Adrenal gland (tissue), 12 donors: ENCODE data around the gene OPRL1. TPM values are rescaled to one million over a fixed set of nuclear protein-coding genes. Genes with fewer than 3 reads are reported as not detected.

Experiments used
- DNase-seq, 7 donors: peaks; one replicate each; pipeline ENCODE4 v3.0.0-alpha.2; 2019 to 2020
- H3K27ac ChIP-seq, 5 donors: fragments of 200-600 bp; sonication (generic) in 4 of 5; 1 replicate in 3 of 5; 2 replicates in 2 of 5; pipeline versions ENCODE4 v1.5.1 to v1.8.0; 2016 to 2020; ENCODE audit warnings: mild to moderate bottlenecking in 1 of 5
- H3K27me3 ChIP-seq: fragments of 200-600 bp; 2 replicates; pipeline ENCODE4 v1.8.0; 2021
- H3K36me3 ChIP-seq, 2 donors: fragments of 200-600 bp; replicated peaks in 1 of 2; 1 replicate in 1 of 2; 2 replicates in 1 of 2; pipeline versions ENCODE4 v1.5.1 to v1.8.0; 2018 to 2022
- H3K4me1 ChIP-seq, 2 donors: fragments of 200-600 bp; replicated peaks in 1 of 2; 1 replicate in 1 of 2; 2 replicates in 1 of 2; pipeline versions ENCODE4 v1.5.1 to v1.8.0; 2018 to 2021
- H3K4me3 ChIP-seq, 4 donors: fragments of 200-600 bp; sonication (generic) in 3 of 4; one replicate each; pipeline ENCODE4 v1.5.1; 2016 to 2018
- H3K9me3 ChIP-seq, 3 donors: fragments of 200-600 bp; sonication (generic) in 1 of 3; replicated peaks in 1 of 3; 1 replicate in 2 of 3; 2 replicates in 1 of 3; pipeline versions ENCODE4 v1.5.1 to v1.8.0; 2016 to 2021
- CTCF ChIP-seq, 6 experiments: fragments of 450-650 bp in 4 of 6; fragments of 200-600 bp in 2 of 6; sonication (generic) in 1 of 6; IDR thresholded peaks; 1 replicate in 5 of 6; 2 replicates in 1 of 6; pipeline versions ENCODE4 v1.5.1 to v1.8.0; 2016 to 2021; ENCODE audit warnings: antibody characterized with exemption in 6 of 6, mild to moderate bottlenecking in 2 of 6, moderate library complexity in 1 of 6
- POLR2A ChIP-seq, 2 donors: fragments of 450-650 bp; IDR thresholded peaks; one replicate each; pipeline ENCODE4 v1.6.1; 2017; ENCODE audit warnings: antibody characterized with exemption in 2 of 2, mild to moderate bottlenecking in 2 of 2, moderate library complexity in 1 of 2
- WGBS, 4 donors: extraction: QIAGEN DNeasy Blood & Tissue Kit in 2 of 4; methylation state at CpG; one replicate each; pipeline versions ENCODE4 v1.1.5 to v1.1.7; 2013 to 2017; 5-methylcytosine and 5-hydroxymethylcytosine counted together
- intact Hi-C, 2 donors: fragments of 100-400 bp; cut with DNase I; formaldehyde crosslinking; loops; one replicate each; pipeline versions ENCODE4 v1.14.1 to v1.15.0; 2022 to 2023
- polyA plus RNA-seq, 3 donors: library from polyadenylated mRNA; stranded (reverse); fragments of 200-250 nt in 2 of 3; fragments of 350-450 nt in 1 of 3; fragmentation: Illumina TruSeq in 1 of 3; extraction: RNeasy Lipid Tissue Mini Kit (QIAGEN cat#74804) in 1 of 3; gene quantifications; one replicate each; pipeline ENCODE4 v1.2.3, GENCODE V29; 2013 to 2014
- total RNA-seq, 9 donors: library from RNA; depleted of rRNA in 4 of 9; stranded (reverse); fragments of >200 nt in 4 of 9; fragments of 120-200 nt in 1 of 9; fragmentation: NEBNext Ultra II Directional in 1 of 9; extraction: Animal tissue kit (Norgen Biotek cat#: 25700) in 1 of 9; gene quantifications; one replicate each; pipeline versions ENCODE4 v1.1.0 to v1.2.4, GENCODE V29; 2013 to 2023
- donor health status: healthy with polysubstance abuse.
- donor health status: Bipolar disorder and iron deficiency.
- donor health status: DM: yes; HTN: yes; CAD: no.
- donor health status: DM: no; HTN: no; CAD: no.
- donor health status: DM: no; HTN: no; CAD: no.
- donor health status: DM: yes; HTN: yes; CAD: no.

The OPRL1 gene
- total and polyA plus RNA-seq, 12 donors: 0.24 to 5.7 (median 2.2) TPM

GRCh38 chr20:64055893-64056638, 23.8 kb upstream of the OPRL1 start:
- DNase-seq: peak in 5 of 7 donors; percentile 51 to 71 (median 63)
- Histone ChIP-seq H3K4me3 (no peak overlapping the region), H3K27ac (peak overlapping the region in 3 of 5 donors; percentile 11 to 72 (median 41)), H3K4me1 (no peaks in the 10 kb centered on the region), H3K9me3 (no peaks in the 10 kb centered on the region), H3K27me3 (peaks cover 24% of the 10 kb centered on the region), H3K36me3 (no peaks in the 10 kb centered on the region)
- WGBS, 4 donors: 37 to 55% (median 41%) methylated on average over 7 to 22 of the region's 22 CpGs
- intact Hi-C loops: no loop called here
- TF ChIP-seq POLR2A (IDR thresholded peaks at IDR 0.05) (no peak), CTCF (IDR thresholded peaks at IDR 0.05) (peak in 1 of 6 experiments; percentile 4)

GRCh38 chr20:64056639-64056888, 23.3 kb upstream of the OPRL1 start:
- H3K4me1 ChIP-seq: no peaks in the 10 kb centered on the region
- H3K9me3 ChIP-seq: no peaks in the 10 kb centered on the region
- WGBS, 4 donors: 29 to 34% (median 31%) methylated on average over 6 to 7 of the region's 7 CpGs
- peak overlapping the region in 2 of 5 donors; percentile 38 to 72 for H3K27ac ChIP-seq
- H3K27me3 ChIP-seq: peaks cover 22% of the 10 kb centered on the region
- intact Hi-C loops: no loop called here
- TF ChIP-seq POLR2A (IDR thresholded peaks at IDR 0.05) (no peak), CTCF (IDR thresholded peaks at IDR 0.05) (no peak)
- H3K4me3 ChIP-seq: no peak overlapping the region
- H3K36me3 ChIP-seq: no peaks in the 10 kb centered on the region
- DNase-seq: peak in 3 of 7 donors; percentile 46 to 73 (median 50)

- Histone ChIP-seq H3K36me3 (no peaks in the 10 kb centered on the region), H3K9me3 (no peaks in the 10 kb centered on the region), H3K27ac (peak overlapping the region in 2 of 5 donors; percentile 38 to 72), H3K4me3 (no peak overlapping the region), H3K27me3 (peaks cover 21% of the 10 kb centered on the region), H3K4me1 (peaks cover 0 to under 1% of the 10 kb centered on the region in 2 donors)
- WGBS, 4 donors: 58 to 67% (median 62%) methylated on average over 20 to 39 of the region's 39 CpGs
- intact Hi-C loops: no loop called here
- no peak for TF ChIP-seq CTCF (IDR thresholded peaks at IDR 0.05)
- no peak for TF ChIP-seq POLR2A (IDR thresholded peaks at IDR 0.05)
- no peak for DNase-seq
Measured at GRCh38 chr20:64056889-64057627, 22.8 kb upstream of the OPRL1 start.

- TF ChIP-seq CTCF (IDR thresholded peaks at IDR 0.05): peak; percentile 53 to 79 (median 76)
- no peak for TF ChIP-seq POLR2A (IDR thresholded peaks at IDR 0.05)
- Histone ChIP-seq H3K36me3 (no peaks in the 10 kb centered on the region), H3K27me3 (peaks cover 14% of the 10 kb centered on the region), H3K4me3 (no peak overlapping the region), H3K9me3 (no peaks in the 10 kb centered on the region), H3K4me1 (peaks cover 5 to 7% of the 10 kb centered on the region in 2 donors), H3K27ac (peak overlapping the region in 1 of 5 donors; percentile 72)
- 27 to 37% (median 33%) methylated on average over 14 to 33 of the region's 33 CpGs for WGBS, 4 donors
- intact Hi-C loops: no loop called here
- DNase-seq: peak; percentile 68 to 87 (median 75)
Measured at GRCh38 chr20:64057628-64058498, 22.0 kb upstream of the OPRL1 start.
